Measurements from ENCODE around the gene TCP10L.
"Not testable (repeated sequence)": the region's sequence is repeated elsewhere in the genome, so short reads cannot be mapped to it uniquely, and the experiment has no call there.

The TCP10L gene

GRCh38 chr21:32549440-32549839, 35.9 kb downstream of the TCP10L start:
- no peak for DNase-seq

GRCh38 chr21:32548978-32549377, 36.3 kb downstream of the TCP10L start:
- DNase-seq = no peak

GRCh38 chr21:32547018-32547417, 38.3 kb downstream of the TCP10L start:
- no peak for DNase-seq

- no peak for DNase-seq
These were observed 39.3 kb downstream of the TCP10L start for GRCh38 chr21:32545948-32546441.

- DNase-seq = no peak
These were observed 40.6 kb downstream of the TCP10L start for GRCh38 chr21:32544697-32545096.

- no peak for DNase-seq
These were observed 41.3 kb downstream of the TCP10L start for GRCh38 chr21:32543975-32544374.

- not testable (repeated sequence) for DNase-seq
These were observed 42.3 kb downstream of the TCP10L start for GRCh38 chr21:32543056-32543455.

- DNase-seq = no peak
These were observed 45.9 kb downstream of the TCP10L start for GRCh38 chr21:32539378-32539777.

- no peak for DNase-seq
These were observed 47.1 kb downstream of the TCP10L start for GRCh38 chr21:32538147-32538792.

- no peak for DNase-seq
These were observed 47.8 kb downstream of the TCP10L start for GRCh38 chr21:32537569-32537881.

- DNase-seq = no peak
These were observed 49.7 kb downstream of the TCP10L start for GRCh38 chr21:32535612-32536011.

- DNase-seq = no peak
These were observed 51.2 kb downstream of the TCP10L start for GRCh38 chr21:32534113-32534512.

- DNase-seq = no peak
These were observed 51.7 kb downstream of the TCP10L start for GRCh38 chr21:32533611-32534010.

- no peak for DNase-seq
These were observed 52.3 kb downstream of the TCP10L start for GRCh38 chr21:32533053-32533452.

GRCh38 chr21:32532636-32533035, 52.7 kb downstream of the TCP10L start:
- no peak for DNase-seq

- not testable (repeated sequence) for DNase-seq
These were observed 53.8 kb downstream of the TCP10L start for GRCh38 chr21:32531561-32531960.

GRCh38 chr21:32530809-32531208, 54.5 kb downstream of the TCP10L start:
- not testable (repeated sequence) for DNase-seq

- DNase-seq = no peak
These were observed 55.6 kb downstream of the TCP10L start for GRCh38 chr21:32529679-32530078.

GRCh38 chr21:32525282-32525681, 60.0 kb downstream of the TCP10L start:
- no peak for DNase-seq

GRCh38 chr21:32523988-32524719, 61.2 kb downstream of the TCP10L start:
- DNase-seq = no peak
